ENCODE data around the gene EXOC4.

GRCh38 chr7:134073276-134073675, 820.4 kb downstream of the EXOC4 start:
- TF ChIP-seq EZH2phosphoT487 (IDR thresholded peaks at IDR 0.05; ENCODE audit: insufficient read depth, low read depth), result no peak
- no peak for TF ChIP-seq EZH2 (IDR thresholded peaks at IDR 0.05; ENCODE audit: insufficient read depth, poor library complexity, severe bottlenecking)
